Mucosa of descending colon (tissue), 3 donors: ENCODE results near the gene RAD23A. TPM values are rescaled to one million over a fixed set of nuclear protein-coding genes. Genes with fewer than 3 reads are reported as not detected.

ENCODE experiments used
- ATAC-seq: fragments of 200-7000 bp; cut with Tn5 transposase; one replicate; pipeline ENCODE4 v1.9.1; 2020; ENCODE audit warnings: mild to moderate bottlenecking, moderate library complexity
- DNase-seq, 3 donors: peaks; one replicate each; pipeline ENCODE4 v3.0.0-alpha.2; 2020
- H3K36me3 ChIP-seq: fragments of 200-600 bp; one replicate; pipeline ENCODE4 v1.8.0; 2021; ENCODE audit warnings: low read depth, mild to moderate bottlenecking
- H3K4me1 ChIP-seq: fragments of 200-600 bp; one replicate; pipeline ENCODE4 v1.8.0; 2021; ENCODE audit warnings: low read depth, mild to moderate bottlenecking
- H3K4me3 ChIP-seq: fragments of 200-600 bp; one replicate; pipeline ENCODE4 v1.8.0; 2021; ENCODE audit warnings: mild to moderate bottlenecking
- H3K9me3 ChIP-seq: fragments of 200-600 bp; one replicate; pipeline ENCODE4 v1.8.0; 2021; ENCODE audit warnings: mild to moderate bottlenecking
- CTCF ChIP-seq: fragments of 200-600 bp; IDR thresholded peaks from one replicate; pipeline ENCODE4 v1.8.0; 2022; ENCODE audit warnings: antibody characterized with exemption, mild to moderate bottlenecking
- intact Hi-C, 2 donors: fragments of 100-400 bp; cut with DNase I in 1 of 2; cut with micrococcal nuclease in 1 of 2; formaldehyde crosslinking; loops; one replicate each; pipeline versions ENCODE4 v1.11.0 to v1.11.1; 2022; cut with DNase I, micrococcal nuclease
- total RNA-seq, 3 donors: library from RNA; stranded (reverse); fragmentation: NEBNext Ultra II Directional in 2 of 3; extraction: Animal tissue kit (Norgen Biotek cat#: 25700) in 2 of 3; gene quantifications; one replicate each; pipeline versions ENCODE4 v1.2.1 to v1.2.4, GENCODE V29; 2021 to 2023
- donor health status: DM: no; HTN: no; CAD: no; lungs with moderate emphysema.
- donor health status: DM: no; HTN: no; CAD: no.
- donor health status: DM: no; HTN: yes; CAD: no.

Gene RAD23A
- total RNA-seq, 3 donors from 2014 or later: 76.4 to 117 (median 81.4) TPM

- H3K36me3 ChIP-seq: no peaks in the 10 kb centered on the region
- no peak for DNase-seq
- H3K9me3 ChIP-seq: no peaks in the 10 kb centered on the region
- no peak overlapping the region for H3K4me3 ChIP-seq
- ATAC-seq: no peak
- no peak for TF ChIP-seq CTCF
- intact Hi-C loops: no loop called here
- peaks cover 28% of the 10 kb centered on the region for H3K4me1 ChIP-seq
These were observed 9.1 kb upstream of the RAD23A start for GRCh38 chr19:12936582-12936981.

DNA sequence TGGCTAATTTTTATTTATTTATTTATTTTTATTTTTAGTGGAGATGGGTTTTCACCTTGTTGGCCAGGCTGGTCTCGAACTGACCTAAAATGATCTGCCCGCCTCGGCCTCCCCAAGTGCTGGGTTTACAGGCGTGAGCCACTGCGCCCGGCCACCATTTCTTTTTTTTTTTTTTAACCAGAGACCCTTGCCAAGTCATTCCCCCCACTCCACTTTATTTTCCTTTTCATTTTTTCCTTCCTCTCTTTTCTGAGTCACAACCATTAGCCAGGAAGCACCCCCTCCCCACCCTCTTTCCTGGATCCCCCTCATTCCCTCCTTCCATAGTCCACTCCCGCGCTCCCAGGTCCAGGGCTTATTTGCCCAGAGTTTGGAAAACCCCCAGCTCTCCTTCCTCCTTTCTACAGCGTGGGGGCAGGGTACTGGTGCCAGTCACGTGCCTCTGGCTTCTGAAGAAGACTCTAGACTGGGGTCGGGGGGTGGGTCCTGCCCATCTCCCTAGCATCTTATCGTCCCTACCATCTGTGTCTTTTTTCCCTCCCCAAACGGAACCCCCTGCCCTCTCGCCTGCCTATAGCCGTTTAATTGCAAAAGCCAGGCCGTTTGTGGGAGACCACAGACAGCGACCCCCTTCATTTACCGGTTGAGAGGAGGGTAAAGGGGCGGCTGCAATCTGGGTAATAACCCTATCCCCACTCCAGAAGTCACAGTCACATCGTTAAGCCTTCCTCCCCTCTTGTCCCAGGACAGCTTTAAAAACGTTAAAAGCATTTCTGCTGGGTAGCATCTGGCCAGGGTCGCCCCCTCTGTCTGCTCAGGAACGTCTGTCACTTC, 8.4 kb upstream of the RAD23A start:
- no peaks in the 10 kb centered on the region for H3K36me3 ChIP-seq
- DNase-seq (peak in 1 of 3 donors; percentile 49), ATAC-seq (no peak)
- intact Hi-C loops: no loop called here
- no peak for TF ChIP-seq CTCF
- H3K4me3 ChIP-seq: no peak overlapping the region
- no peaks in the 10 kb centered on the region for H3K9me3 ChIP-seq
- peaks cover 27% of the 10 kb centered on the region for H3K4me1 ChIP-seq

DNA sequence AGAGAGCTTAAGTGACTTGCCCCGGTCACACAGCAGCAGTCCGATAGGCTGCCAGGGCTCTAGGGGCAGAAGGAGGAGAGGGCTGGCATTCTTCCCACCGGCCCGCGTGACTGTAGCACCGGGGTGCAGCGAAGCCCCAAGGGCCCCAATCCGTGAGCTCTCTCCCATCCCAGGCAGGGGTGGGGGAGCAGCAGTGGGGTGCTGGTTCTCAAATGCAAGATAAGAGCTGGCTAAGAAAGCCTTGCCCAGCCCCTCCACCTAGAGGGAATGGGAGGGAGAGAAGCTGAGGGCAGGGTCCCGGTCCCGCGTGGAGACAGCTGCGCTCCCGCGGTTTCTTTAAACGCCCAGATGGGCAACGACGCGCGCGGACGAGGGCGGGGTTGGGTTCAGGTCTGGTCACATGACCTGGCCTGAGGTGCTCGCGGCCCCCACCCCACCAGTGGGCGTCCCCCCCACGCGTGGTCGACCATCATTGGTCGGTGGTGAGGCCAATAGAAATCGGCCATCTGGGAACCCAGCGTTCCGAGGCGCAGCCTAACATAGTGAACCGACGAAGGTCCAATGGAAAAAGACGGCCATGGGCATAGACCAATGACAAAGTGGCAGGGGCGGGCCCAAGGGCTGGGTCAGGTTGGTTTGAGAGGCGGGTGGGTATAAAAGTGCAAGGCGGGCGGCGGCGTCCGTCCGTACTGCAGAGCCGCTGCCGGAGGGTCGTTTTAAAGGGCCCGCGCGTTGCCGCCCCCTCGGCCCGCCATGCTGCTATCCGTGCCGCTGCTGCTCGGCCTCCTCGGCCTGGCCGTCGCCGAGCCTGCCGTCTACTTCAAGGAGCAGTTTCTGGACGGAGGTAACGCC, 7.5 kb upstream of the RAD23A start, which contains the start of gene CALR:
CALR (plus strand) TSS at position 683 of the 852 bp plus-strand sequence; CDS start at position 754, 71 bp downstream.
- peak; percentile 18 for TF ChIP-seq CTCF
- no peaks in the 10 kb centered on the region for H3K36me3 ChIP-seq

DNA sequence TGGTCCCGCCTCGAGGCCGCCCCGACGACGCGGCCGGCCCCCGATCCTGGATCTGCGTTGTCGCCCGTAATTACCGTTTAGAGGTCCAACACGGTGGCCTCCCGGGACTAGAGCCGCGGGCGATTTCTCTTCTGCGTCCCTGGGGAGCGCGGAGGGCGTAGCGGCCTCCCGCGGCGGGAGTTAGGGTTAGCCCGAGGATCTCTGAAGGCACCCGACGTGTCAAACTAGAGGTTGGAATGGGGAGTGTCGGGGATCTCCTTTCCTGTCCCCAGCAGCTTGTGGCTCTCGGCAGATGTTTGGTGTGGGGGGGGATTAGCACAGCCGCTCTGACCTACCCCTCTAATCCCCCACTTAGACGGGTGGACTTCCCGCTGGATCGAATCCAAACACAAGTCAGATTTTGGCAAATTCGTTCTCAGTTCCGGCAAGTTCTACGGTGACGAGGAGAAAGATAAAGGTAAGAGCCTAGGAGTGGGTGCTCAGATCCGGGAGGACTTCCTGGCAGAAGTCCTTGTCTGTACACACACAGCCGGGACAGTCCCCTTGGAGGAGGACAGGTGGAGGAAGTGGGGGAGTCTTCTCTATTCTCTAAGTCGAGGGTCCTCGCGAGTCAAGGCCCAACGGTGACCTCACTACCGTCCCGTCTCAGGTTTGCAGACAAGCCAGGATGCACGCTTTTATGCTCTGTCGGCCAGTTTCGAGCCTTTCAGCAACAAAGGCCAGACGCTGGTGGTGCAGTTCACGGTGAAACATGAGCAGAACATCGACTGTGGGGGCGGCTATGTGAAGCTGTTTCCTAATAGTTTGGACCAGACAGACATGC, 6.7 kb upstream of the RAD23A start:
- peaks cover 25% of the 10 kb centered on the region for H3K4me1 ChIP-seq
- DNase-seq: peak in 2 of 3 donors; percentile 46 to 51
- no peaks in the 10 kb centered on the region for H3K36me3 ChIP-seq

More for the DNA sequence above, 7.5 kb upstream of the RAD23A start, which contains the start of gene CALR:
- peak within 1 kb of the TSS; percentile 98 for H3K4me3 ChIP-seq
- ATAC-seq (peak; percentile 90), DNase-seq (peak; percentile 99 to 100 (median 99))
- peaks cover 23% of the 10 kb centered on the region for H3K4me1 ChIP-seq
- H3K9me3 ChIP-seq: no peaks in the 10 kb centered on the region
- intact Hi-C loops: no loop called here

More for the DNA sequence above, 6.7 kb upstream of the RAD23A start:
- Histone ChIP-seq H3K9me3 (no peaks in the 10 kb centered on the region), H3K4me3 (peak overlapping the region; percentile 98)
- peak; percentile 52 for ATAC-seq
- TF ChIP-seq CTCF: no peak
- intact Hi-C loops: no loop called here
